Pancreas (tissue), 10 donors: Measurements from ENCODE around the gene MYCBPAP. TPM values are rescaled to one million over a fixed set of nuclear protein-coding genes. Genes with fewer than 3 reads are reported as not detected.
A peak's percentile ranks its signal among the peaks of the same experiment; 100 is the strongest.

Experiments
- ATAC-seq, 4 donors: fragments of 200-7000 bp; cut with Tn5 transposase; one replicate each; pipeline versions ENCODE4 v1.8.0 to v1.9.1; 2020; ENCODE audit warnings: mild to moderate bottlenecking in 4 of 4, moderate library complexity in 4 of 4
- DNase-seq, 6 donors: peaks; one replicate each; pipeline ENCODE4 v3.0.0-alpha.2; 2020
- FAIRE-seq: peaks from 2 replicates; lab custom pipeline; 2012; peaks lifted over from hg19 to GRCh38; lab: Jason Lieb, UNC
- H3K27ac ChIP-seq, 4 donors: fragments of 200-600 bp; sonication (generic); 1 replicate in 3 of 4; 2 replicates in 1 of 4; pipeline versions ENCODE4 v1.5.0 to v1.8.0; 2020
- H3K27me3 ChIP-seq, 4 donors: fragments of 200-600 bp; one replicate each; pipeline ENCODE4 v1.8.0; 2021
- H3K36me3 ChIP-seq, 3 donors: fragments of 200-600 bp; sonication (generic) in 1 of 3; one replicate each; pipeline versions ENCODE4 v1.5.0 to v1.8.0; 2020 to 2021
- H3K4me1 ChIP-seq, 3 donors: fragments of 200-600 bp; one replicate each; pipeline ENCODE4 v1.8.0; 2021
- H3K4me3 ChIP-seq, 4 donors: fragments of 200-600 bp; sonication (generic) in 2 of 4; one replicate each; pipeline versions ENCODE4 v1.5.0 to v1.8.0; 2020 to 2021
- H3K9me3 ChIP-seq, 4 donors: fragments of 200-600 bp; one replicate each; pipeline ENCODE4 v1.8.0; 2021
- CTCF ChIP-seq, 4 donors: fragments of 200-600 bp; sonication (generic) in 3 of 4; IDR thresholded peaks; one replicate each; pipeline versions ENCODE4 v1.5.0 to v1.8.0; 2021; ENCODE audit warnings: antibody characterized with exemption in 4 of 4
- WGBS, 2 donors: extraction: QIAGEN DNeasy Blood & Tissue Kit; methylation state at CpG; one replicate each; pipeline ENCODE4 v1.1.7; 2013; 5-methylcytosine and 5-hydroxymethylcytosine counted together
- intact Hi-C, 3 donors: fragments of 100-400 bp; cut with DNase I; formaldehyde crosslinking; loops; one replicate each; pipeline versions ENCODE4 v1.11.1 to v1.14.2; 2022
- polyA plus RNA-seq, 2 donors: library from polyadenylated mRNA; stranded (reverse); fragments of 200-250 nt; gene quantifications; one replicate each; pipeline ENCODE4 v1.2.3, GENCODE V29; 2013
- total RNA-seq, 6 donors: library from RNA; stranded (reverse); fragmentation: NEBNext Ultra II Directional in 4 of 6; extraction: Animal tissue kit (Norgen Biotek cat#: 25700) in 4 of 6; gene quantifications; one replicate each; pipeline versions ENCODE4 v1.2.1 to v1.2.4, GENCODE V29; 2021 to 2023
- donor health status: healthy with polysubstance abuse.
- donor health status: DM: no; HTN: no; CAD: no; lungs with moderate emphysema.
- donor health status: DM: no; HTN: no; CAD: no.
- donor health status: control.
- donor health status: control.
- donor health status: Bipolar disorder and iron deficiency.
- donor health status: DM: yes; HTN: yes; CAD: no.
- donor health status: DM: no; HTN: no; CAD: no.
- donor health status: DM: no; HTN: no; CAD: no.
- donor health status: DM: yes; HTN: yes; CAD: no.

Gene MYCBPAP
- total and polyA plus RNA-seq, 8 donors = 0.43 to 1.7 (median 1.0) TPM

GRCh38 chr17:50554201-50554600 is 46.0 kb downstream of the MYCBPAP start:
- H3K9me3 ChIP-seq = no peaks in the 10 kb centered on the region
- H3K36me3 ChIP-seq = peaks cover 0 to 10% (median 0%) of the 10 kb centered on the region in 3 donors
- no peak overlapping the region for H3K4me3 ChIP-seq
- no peak for TF ChIP-seq CTCF (IDR thresholded peaks at IDR 0.05)
- ATAC-seq (no peak), DNase-seq (peak in 1 of 6 donors; percentile 44), FAIRE-seq (no peak)
- H3K27ac ChIP-seq = no peak overlapping the region
- peaks cover 0 to under 1% (median 0%) of the 10 kb centered on the region in 4 donors for H3K27me3 ChIP-seq
- peaks cover 2 to 4% (median 3%) of the 10 kb centered on the region in 3 donors for H3K4me1 ChIP-seq
- WGBS, 2 donors = 94% methylated on average over 17 of the region's 17 CpGs
- intact Hi-C loops = loop anchor here in 1 of 3 donors (5.0 kb wide), 2 partner anchors 73 to 293 kb away; no protein-coding TSS in a partner anchor

DNA sequence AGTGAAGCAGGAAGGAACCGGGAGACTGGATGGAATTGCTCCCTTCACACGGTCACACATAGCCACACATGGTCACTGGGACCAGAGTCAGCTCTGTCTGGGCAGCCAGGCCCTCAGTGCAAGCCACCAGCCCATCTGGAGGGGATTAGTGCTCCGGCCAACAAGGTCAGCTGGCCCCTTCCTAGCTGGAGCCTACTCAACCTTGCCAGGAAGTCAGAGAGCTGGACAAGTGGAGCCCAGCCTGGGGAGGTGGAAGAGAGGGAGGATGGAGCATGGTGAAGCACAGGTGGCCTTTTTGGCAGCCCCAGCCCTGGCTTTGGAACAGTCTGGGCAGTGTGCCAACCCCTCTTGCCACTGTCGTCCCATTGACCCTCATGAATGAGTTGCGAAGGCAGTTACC is 48.6 kb downstream of the MYCBPAP start:
- Histone ChIP-seq H3K27ac (no peak overlapping the region), H3K27me3 (peaks cover 0 to 12% (median 2%) of the 10 kb centered on the region in 4 donors), H3K36me3 (peaks cover 0 to 7% (median 0%) of the 10 kb centered on the region in 3 donors), H3K4me1 (peaks cover 9 to 24% (median 21%) of the 10 kb centered on the region in 3 donors), H3K9me3 (no peaks in the 10 kb centered on the region), H3K4me3 (no peak overlapping the region)
- peak in 2 of 6 donors; percentile 62 to 72 for DNase-seq
- no peak for FAIRE-seq
- ATAC-seq = no peak
- 45 to 60% methylated on average over 5 of the region's 5 CpGs for WGBS, 2 donors
- intact Hi-C loops = no loop called here
- no peak for TF ChIP-seq CTCF (IDR thresholded peaks at IDR 0.05)

- peaks cover 9 to 24% (median 21%) of the 10 kb centered on the region in 3 donors for H3K4me1 ChIP-seq
- no peak for TF ChIP-seq CTCF (IDR thresholded peaks at IDR 0.05)
These were observed 49.4 kb downstream of the MYCBPAP start for GRCh38 chr17:50557630-50558029.

DNA sequence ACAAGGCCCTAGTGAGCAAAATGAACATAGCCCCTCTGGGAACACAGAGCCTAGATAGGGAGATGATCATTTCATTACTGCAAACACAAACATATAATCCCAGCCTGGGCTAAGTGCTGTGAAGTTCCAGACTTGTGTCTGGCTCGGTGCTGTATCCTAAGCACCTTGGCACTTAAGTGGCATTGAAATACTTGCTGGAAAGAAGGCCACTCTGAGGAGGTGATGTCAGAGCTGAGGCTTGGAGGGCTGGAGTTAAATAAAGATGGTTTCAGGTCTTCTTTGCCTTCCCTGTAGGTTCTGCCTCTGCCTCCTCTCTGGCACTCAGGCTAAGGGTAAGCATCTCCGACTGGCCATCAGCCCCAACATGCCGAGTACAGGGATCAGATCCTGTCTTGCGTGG is 49.9 kb downstream of the MYCBPAP start:
- H3K27ac ChIP-seq = no peak overlapping the region
- peaks cover 0 to 6% (median 0%) of the 10 kb centered on the region in 3 donors for H3K36me3 ChIP-seq
- FAIRE-seq = no peak
- WGBS, 2 donors = 61 to 77% methylated on average over 4 of the region's 4 CpGs
- H3K4me1 ChIP-seq = peaks cover 9 to 24% (median 21%) of the 10 kb centered on the region in 3 donors
- intact Hi-C loops = no loop called here
- peaks cover 0 to 12% (median 2%) of the 10 kb centered on the region in 4 donors for H3K27me3 ChIP-seq
- ATAC-seq = no peak
- H3K4me3 ChIP-seq = no peak overlapping the region
- TF ChIP-seq CTCF (IDR thresholded peaks at IDR 0.05) = no peak
- no peak for DNase-seq
- no peaks in the 10 kb centered on the region for H3K9me3 ChIP-seq

More at GRCh38 chr17:50557630-50558029, 49.4 kb downstream of the MYCBPAP start:
- WGBS, 2 donors = 76 to 86% methylated on average over 4 of the region's 4 CpGs
- Histone ChIP-seq H3K27ac (no peak overlapping the region), H3K36me3 (peaks cover 0 to 6% (median 0%) of the 10 kb centered on the region in 3 donors), H3K27me3 (peaks cover 0 to 12% (median 2%) of the 10 kb centered on the region in 4 donors), H3K4me3 (no peak overlapping the region), H3K9me3 (no peaks in the 10 kb centered on the region)
- ATAC-seq (no peak), DNase-seq (no peak), FAIRE-seq (no peak)
- intact Hi-C loops = no loop called here

GRCh38 chr17:50558581-50558940 is 50.3 kb downstream of the MYCBPAP start:
- ATAC-seq (no peak), FAIRE-seq (no peak), DNase-seq (peak in 1 of 6 donors; percentile 63)
- Histone ChIP-seq H3K27me3 (peaks cover 0 to 12% (median 2%) of the 10 kb centered on the region in 4 donors), H3K9me3 (no peaks in the 10 kb centered on the region), H3K27ac (no peak overlapping the region), H3K36me3 (peaks cover 0 to 6% (median 0%) of the 10 kb centered on the region in 3 donors), H3K4me1 (peaks cover 9 to 24% (median 21%) of the 10 kb centered on the region in 3 donors), H3K4me3 (no peak overlapping the region)
- intact Hi-C loops = no loop called here
- 28 to 34% methylated on average over 18 of the region's 18 CpGs for WGBS, 2 donors
- TF ChIP-seq CTCF (IDR thresholded peaks at IDR 0.05) = no peak
